ENCODE results near the gene RAD18.

- no peak for TF ChIP-seq POLR2AphosphoS5 (IDR thresholded peaks at IDR 0.05)
- TF ChIP-seq, protein P1, sequence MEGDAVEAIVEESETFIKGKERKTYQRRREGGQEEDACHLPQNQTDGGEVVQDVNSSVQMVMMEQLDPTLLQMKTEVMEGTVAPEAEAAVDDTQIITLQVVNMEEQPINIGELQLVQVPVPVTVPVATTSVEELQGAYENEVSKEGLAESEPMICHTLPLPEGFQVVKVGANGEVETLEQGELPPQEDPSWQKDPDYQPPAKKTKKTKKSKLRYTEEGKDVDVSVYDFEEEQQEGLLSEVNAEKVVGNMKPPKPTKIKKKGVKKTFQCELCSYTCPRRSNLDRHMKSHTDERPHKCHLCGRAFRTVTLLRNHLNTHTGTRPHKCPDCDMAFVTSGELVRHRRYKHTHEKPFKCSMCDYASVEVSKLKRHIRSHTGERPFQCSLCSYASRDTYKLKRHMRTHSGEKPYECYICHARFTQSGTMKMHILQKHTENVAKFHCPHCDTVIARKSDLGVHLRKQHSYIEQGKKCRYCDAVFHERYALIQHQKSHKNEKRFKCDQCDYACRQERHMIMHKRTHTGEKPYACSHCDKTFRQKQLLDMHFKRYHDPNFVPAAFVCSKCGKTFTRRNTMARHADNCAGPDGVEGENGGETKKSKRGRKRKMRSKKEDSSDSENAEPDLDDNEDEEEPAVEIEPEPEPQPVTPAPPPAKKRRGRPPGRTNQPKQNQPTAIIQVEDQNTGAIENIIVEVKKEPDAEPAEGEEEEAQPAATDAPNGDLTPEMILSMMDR (IDR thresholded peaks at IDR 0.05) = no peak
Observed at GRCh38 chr3:8827641-8828040, 135.6 kb downstream of the RAD18 start.
